GM23338 (cell line): ENCODE measurements around the gene RAD51B. TPM values are rescaled to one million over a fixed set of nuclear protein-coding genes. Genes with fewer than 3 reads are reported as not detected.

ENCODE experiments used
- ATAC-seq: fragments of 200-7000 bp; cut with Tn5 transposase; 3 replicates; pipeline ENCODE4 v1.9.1; 2020
- DNase-seq: peaks from one replicate; pipeline ENCODE4 v3.0.0-alpha.2; 2015; ENCODE audit warnings: low spot score
- H2AFZ ChIP-seq: fragments of 200-600 bp; sonication (generic); 2 replicates; pipeline ENCODE4 v1.8.0; 2016; ENCODE audit warnings: antibody characterized with exemption, mild to moderate bottlenecking, moderate library complexity
- H3F3A ChIP-seq: fragments of 200-600 bp; sonication (generic); replicated peaks from 2 replicates; pipeline ENCODE4 v1.8.0; 2017; ENCODE audit warnings: antibody characterized with exemption, mixed run types, low read depth
- H3K27ac ChIP-seq: fragments of 200-600 bp; sonication (generic); 2 replicates; pipeline ENCODE4 v1.6.1; 2016; ENCODE audit warnings: low read depth
- H3K27me3 ChIP-seq: fragments of 200-600 bp; sonication (generic); 2 replicates; pipeline ENCODE4 v1.8.0; 2016; ENCODE audit warnings: mild to moderate bottlenecking, mixed run types, moderate library complexity; ENCODE audit not compliant: insufficient read depth
- H3K36me3 ChIP-seq: fragments of 200-600 bp; sonication (generic); 2 replicates; pipeline ENCODE4 v1.8.0; 2016; ENCODE audit warnings: mild to moderate bottlenecking; ENCODE audit not compliant: insufficient read depth
- H3K4me1 ChIP-seq: fragments of 200-600 bp; sonication (generic); 2 replicates; pipeline ENCODE4 v1.8.0; 2016; ENCODE audit warnings: mild to moderate bottlenecking, moderate library complexity; ENCODE audit not compliant: insufficient read depth
- H3K4me2 ChIP-seq: fragments of 200-600 bp; sonication (generic); 2 replicates; pipeline ENCODE4 v1.7.1; 2017; ENCODE audit warnings: mixed run types
- H3K4me3 ChIP-seq: fragments of 200-600 bp; sonication (generic); 2 replicates; pipeline ENCODE4 v1.6.1; 2016; ENCODE audit warnings: mixed run types
- H3K79me2 ChIP-seq: fragments of 200-600 bp; sonication (generic); replicated peaks from 2 replicates; pipeline ENCODE4 v1.8.0; 2017; ENCODE audit warnings: mild to moderate bottlenecking; ENCODE audit not compliant: insufficient read depth
- H3K9me2 ChIP-seq: fragments of 200-600 bp; sonication (generic); 2 replicates; pipeline ENCODE4 v1.8.0; 2017; ENCODE audit not compliant: insufficient read depth
- H4K20me1 ChIP-seq: fragments of 200-600 bp; sonication (generic); replicated peaks from 2 replicates; pipeline ENCODE4 v1.8.0; 2017; ENCODE audit warnings: mild to moderate bottlenecking; ENCODE audit not compliant: insufficient read depth
- H3K27ac Mint-ChIP-seq: 2 replicates; pipeline ENCODE4 v1.8.0; 2020; ENCODE audit warnings: inconsistent platforms, mild to moderate bottlenecking, moderate library complexity, mixed read lengths
- H3K27me3 Mint-ChIP-seq: 3 replicates; pipeline ENCODE4 v1.8.0; 2022; ENCODE audit warnings: low read depth, mild to moderate bottlenecking, moderate library complexity, mixed read lengths, inconsistent platforms; ENCODE audit not compliant: insufficient read depth, poor library complexity
- H3K36me3 Mint-ChIP-seq: 3 replicates; pipeline ENCODE4 v1.8.0; 2021; ENCODE audit warnings: low read depth, mild to moderate bottlenecking, inconsistent platforms, moderate library complexity, mixed read lengths
- H3K4me1 Mint-ChIP-seq: 3 replicates; pipeline ENCODE4 v1.8.0; 2020; ENCODE audit warnings: mild to moderate bottlenecking, inconsistent platforms, mixed read lengths
- H3K4me3 Mint-ChIP-seq: 3 replicates; pipeline ENCODE4 v1.8.0; 2021; ENCODE audit warnings: moderate library complexity, mild to moderate bottlenecking, inconsistent platforms, mixed read lengths
- H3K9me3 Mint-ChIP-seq: 3 replicates; pipeline ENCODE4 v1.8.0; 2020; ENCODE audit warnings: moderate library complexity, mild to moderate bottlenecking, inconsistent platforms, mixed read lengths
- CREB1 ChIP-seq: fragments of 250-450 bp; sonication (Bioruptor Pico); IDR thresholded peaks from 2 replicates; pipeline ENCODE4 v1.5.0; 2020; ENCODE audit warnings: low read depth, mild to moderate bottlenecking, moderate library complexity
- EZH2 ChIP-seq: fragments of 200-600 bp; sonication (generic); IDR thresholded peaks from one replicate; pipeline ENCODE4 v1.8.0; 2017; ENCODE audit warnings: antibody characterized with exemption, mild to moderate bottlenecking, low read depth; ENCODE audit not compliant: unreplicated experiment
- EZH2phosphoT487 ChIP-seq: fragments of 200-600 bp; sonication (generic); IDR thresholded peaks from one replicate; pipeline ENCODE4 v1.8.1; 2018; ENCODE audit warnings: antibody characterized with exemption; ENCODE audit not compliant: unreplicated experiment
- JUNB ChIP-seq: IDR thresholded peaks from one replicate; pipeline ENCODE4 v1.6.1; 2016; ENCODE audit warnings: antibody characterized with exemption; ENCODE audit not compliant: unreplicated experiment
- NANOG ChIP-seq: IDR thresholded peaks from 2 replicates; pipeline ENCODE4 v1.6.1; 2016; ENCODE audit warnings: antibody characterized with exemption, borderline replicate concordance
- ZNF114 ChIP-seq: fragments of 250-450 bp; sonication (Bioruptor Pico); IDR thresholded peaks from 2 replicates; pipeline ENCODE4 v1.5.0; 2020; ENCODE audit warnings: mild to moderate bottlenecking, moderate library complexity
- polyA plus RNA-seq: library from polyadenylated mRNA; unstranded; fragments of >200 nt; fragmentation: Nextera tagmentation; extraction: Ambion mirVana; gene quantifications from 2 replicates; pipeline ENCODE4 v1.2.1, GENCODE V29; 2016
- total RNA-seq: library from RNA; depleted of rRNA; stranded (reverse); fragments of >200 nt; shearing (Covaris generic); gene quantifications from 2 replicates; pipeline ENCODE4 v1.2.3, GENCODE V29; 2014
- TF ChIP-seq, protein P1 (sequence below), 2 experiments: fragments of 200-600 bp in 1 of 2; sonication (generic) in 1 of 2; conservative IDR thresholded peaks; 2 replicates each; pipeline versions ENCODE4 v1.5.1 to v1.6.1; 2016 to 2017; ENCODE audit warnings: antibody characterized with exemption in 2 of 2, low read depth in 2 of 2, mild to moderate bottlenecking in 2 of 2, moderate library complexity in 1 of 2
- TF ChIP-seq, protein P2 (sequence below): IDR thresholded peaks from one replicate; pipeline ENCODE4 v1.6.1; 2018; ENCODE audit warnings: antibody characterized with exemption; ENCODE audit not compliant: unreplicated experiment
- TF ChIP-seq, protein P3 (sequence below): IDR thresholded peaks from 2 replicates; pipeline ENCODE4 v1.6.1; 2016; ENCODE audit warnings: antibody characterized with exemption
- TF ChIP-seq, protein P4 (sequence below): fragments of 250-450 bp; sonication (Bioruptor Pico); IDR thresholded peaks from 2 replicates; pipeline ENCODE4 v1.5.0; 2020; ENCODE audit warnings: mild to moderate bottlenecking, moderate library complexity

The RAD51B gene
- total and polyA plus RNA-seq, 2 experiments from 2014 or later: 15.7 to 29.1 TPM

DNA sequence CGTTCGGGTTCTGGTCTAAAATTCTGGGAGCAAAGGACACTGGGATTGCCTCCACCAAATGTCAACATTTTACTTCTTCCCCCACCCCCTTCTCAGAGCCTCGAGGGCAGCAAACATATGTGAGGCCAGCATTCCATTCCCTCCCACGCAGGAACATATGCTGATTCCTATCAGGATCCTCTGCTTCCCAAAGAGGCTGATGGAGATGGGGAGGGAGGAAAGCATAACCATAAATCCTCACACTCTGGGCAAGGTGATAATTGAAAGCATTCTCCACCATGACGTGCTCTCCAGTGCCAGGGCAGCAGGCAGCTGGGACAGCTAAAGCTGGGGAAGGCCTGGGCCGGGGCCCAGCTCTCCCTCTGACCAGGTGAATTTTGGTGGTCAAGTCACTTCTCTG lies 578.2 kb downstream of the RAD51B start (continued):
- TF ChIP-seq, protein P1, sequence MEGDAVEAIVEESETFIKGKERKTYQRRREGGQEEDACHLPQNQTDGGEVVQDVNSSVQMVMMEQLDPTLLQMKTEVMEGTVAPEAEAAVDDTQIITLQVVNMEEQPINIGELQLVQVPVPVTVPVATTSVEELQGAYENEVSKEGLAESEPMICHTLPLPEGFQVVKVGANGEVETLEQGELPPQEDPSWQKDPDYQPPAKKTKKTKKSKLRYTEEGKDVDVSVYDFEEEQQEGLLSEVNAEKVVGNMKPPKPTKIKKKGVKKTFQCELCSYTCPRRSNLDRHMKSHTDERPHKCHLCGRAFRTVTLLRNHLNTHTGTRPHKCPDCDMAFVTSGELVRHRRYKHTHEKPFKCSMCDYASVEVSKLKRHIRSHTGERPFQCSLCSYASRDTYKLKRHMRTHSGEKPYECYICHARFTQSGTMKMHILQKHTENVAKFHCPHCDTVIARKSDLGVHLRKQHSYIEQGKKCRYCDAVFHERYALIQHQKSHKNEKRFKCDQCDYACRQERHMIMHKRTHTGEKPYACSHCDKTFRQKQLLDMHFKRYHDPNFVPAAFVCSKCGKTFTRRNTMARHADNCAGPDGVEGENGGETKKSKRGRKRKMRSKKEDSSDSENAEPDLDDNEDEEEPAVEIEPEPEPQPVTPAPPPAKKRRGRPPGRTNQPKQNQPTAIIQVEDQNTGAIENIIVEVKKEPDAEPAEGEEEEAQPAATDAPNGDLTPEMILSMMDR (conservative IDR thresholded peaks at IDR 0.05; ENCODE audit: low read depth in 2 of 2): no peak
- TF ChIP-seq NANOG (no peak), CREB1 (no peak)

DNA sequence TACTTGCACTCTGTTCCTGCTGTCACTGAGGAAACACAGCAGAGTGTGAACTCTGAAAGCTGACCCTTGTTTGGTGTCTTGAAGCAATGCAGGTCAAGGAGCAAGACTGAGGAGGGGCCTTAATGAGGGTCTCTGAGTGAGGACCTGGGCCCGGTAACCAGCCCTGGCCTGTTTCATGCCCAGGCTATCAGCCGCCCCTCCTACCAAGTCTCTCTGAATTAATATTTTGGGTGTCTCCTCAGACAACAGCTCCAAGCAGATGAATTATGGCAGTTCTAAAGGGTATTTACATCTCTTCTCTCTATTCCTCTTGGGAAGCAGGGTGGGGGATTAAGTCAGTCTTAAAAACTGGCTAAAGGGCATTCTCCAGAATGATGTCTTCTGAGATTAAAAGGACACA lies 578.8 kb downstream of the RAD51B start:
- H3K4me1 ChIP-seq: peaks cover 21% of the 10 kb centered on the region
- Mint-ChIP-seq H3K9me3 (no peaks in the 10 kb centered on the region), H3K27me3 (no peaks in the 10 kb centered on the region), H3K27ac (no peak overlapping the region), H3K4me3 (no peak overlapping the region), H3K36me3 (no peaks in the 10 kb centered on the region), H3K4me1 (peaks cover 38% of the 10 kb centered on the region)
- H3K36me3 ChIP-seq: no peaks in the 10 kb centered on the region
- ATAC-seq: no peak
- 0 out of 2 replicates have a peak, but pooled peaks cover 6% of the 10 kb centered on the region for H3F3A ChIP-seq
- no peak overlapping the region for H3K4me2 ChIP-seq
- H3K79me2 ChIP-seq: no peaks in the 10 kb centered on the region
- H3K27me3 ChIP-seq: no peaks in the 10 kb centered on the region
- no peak overlapping the region for H3K4me3 ChIP-seq
- no peak overlapping the region for H2AFZ ChIP-seq
- no peak for DNase-seq
- TF ChIP-seq, protein P2, sequence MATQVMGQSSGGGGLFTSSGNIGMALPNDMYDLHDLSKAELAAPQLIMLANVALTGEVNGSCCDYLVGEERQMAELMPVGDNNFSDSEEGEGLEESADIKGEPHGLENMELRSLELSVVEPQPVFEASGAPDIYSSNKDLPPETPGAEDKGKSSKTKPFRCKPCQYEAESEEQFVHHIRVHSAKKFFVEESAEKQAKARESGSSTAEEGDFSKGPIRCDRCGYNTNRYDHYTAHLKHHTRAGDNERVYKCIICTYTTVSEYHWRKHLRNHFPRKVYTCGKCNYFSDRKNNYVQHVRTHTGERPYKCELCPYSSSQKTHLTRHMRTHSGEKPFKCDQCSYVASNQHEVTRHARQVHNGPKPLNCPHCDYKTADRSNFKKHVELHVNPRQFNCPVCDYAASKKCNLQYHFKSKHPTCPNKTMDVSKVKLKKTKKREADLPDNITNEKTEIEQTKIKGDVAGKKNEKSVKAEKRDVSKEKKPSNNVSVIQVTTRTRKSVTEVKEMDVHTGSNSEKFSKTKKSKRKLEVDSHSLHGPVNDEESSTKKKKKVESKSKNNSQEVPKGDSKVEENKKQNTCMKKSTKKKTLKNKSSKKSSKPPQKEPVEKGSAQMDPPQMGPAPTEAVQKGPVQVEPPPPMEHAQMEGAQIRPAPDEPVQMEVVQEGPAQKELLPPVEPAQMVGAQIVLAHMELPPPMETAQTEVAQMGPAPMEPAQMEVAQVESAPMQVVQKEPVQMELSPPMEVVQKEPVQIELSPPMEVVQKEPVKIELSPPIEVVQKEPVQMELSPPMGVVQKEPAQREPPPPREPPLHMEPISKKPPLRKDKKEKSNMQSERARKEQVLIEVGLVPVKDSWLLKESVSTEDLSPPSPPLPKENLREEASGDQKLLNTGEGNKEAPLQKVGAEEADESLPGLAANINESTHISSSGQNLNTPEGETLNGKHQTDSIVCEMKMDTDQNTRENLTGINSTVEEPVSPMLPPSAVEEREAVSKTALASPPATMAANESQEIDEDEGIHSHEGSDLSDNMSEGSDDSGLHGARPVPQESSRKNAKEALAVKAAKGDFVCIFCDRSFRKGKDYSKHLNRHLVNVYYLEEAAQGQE: no peak
- TF ChIP-seq EZH2phosphoT487 (no peak), EZH2 (no peak), CREB1 (no peak), NANOG (no peak), ZNF114 (CRISPR knock-in tag) (no peak), JUNB (no peak)
- TF ChIP-seq, protein P3, sequence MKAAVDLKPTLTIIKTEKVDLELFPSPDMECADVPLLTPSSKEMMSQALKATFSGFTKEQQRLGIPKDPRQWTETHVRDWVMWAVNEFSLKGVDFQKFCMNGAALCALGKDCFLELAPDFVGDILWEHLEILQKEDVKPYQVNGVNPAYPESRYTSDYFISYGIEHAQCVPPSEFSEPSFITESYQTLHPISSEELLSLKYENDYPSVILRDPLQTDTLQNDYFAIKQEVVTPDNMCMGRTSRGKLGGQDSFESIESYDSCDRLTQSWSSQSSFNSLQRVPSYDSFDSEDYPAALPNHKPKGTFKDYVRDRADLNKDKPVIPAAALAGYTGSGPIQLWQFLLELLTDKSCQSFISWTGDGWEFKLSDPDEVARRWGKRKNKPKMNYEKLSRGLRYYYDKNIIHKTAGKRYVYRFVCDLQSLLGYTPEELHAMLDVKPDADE: no peak
- TF ChIP-seq, protein P4, sequence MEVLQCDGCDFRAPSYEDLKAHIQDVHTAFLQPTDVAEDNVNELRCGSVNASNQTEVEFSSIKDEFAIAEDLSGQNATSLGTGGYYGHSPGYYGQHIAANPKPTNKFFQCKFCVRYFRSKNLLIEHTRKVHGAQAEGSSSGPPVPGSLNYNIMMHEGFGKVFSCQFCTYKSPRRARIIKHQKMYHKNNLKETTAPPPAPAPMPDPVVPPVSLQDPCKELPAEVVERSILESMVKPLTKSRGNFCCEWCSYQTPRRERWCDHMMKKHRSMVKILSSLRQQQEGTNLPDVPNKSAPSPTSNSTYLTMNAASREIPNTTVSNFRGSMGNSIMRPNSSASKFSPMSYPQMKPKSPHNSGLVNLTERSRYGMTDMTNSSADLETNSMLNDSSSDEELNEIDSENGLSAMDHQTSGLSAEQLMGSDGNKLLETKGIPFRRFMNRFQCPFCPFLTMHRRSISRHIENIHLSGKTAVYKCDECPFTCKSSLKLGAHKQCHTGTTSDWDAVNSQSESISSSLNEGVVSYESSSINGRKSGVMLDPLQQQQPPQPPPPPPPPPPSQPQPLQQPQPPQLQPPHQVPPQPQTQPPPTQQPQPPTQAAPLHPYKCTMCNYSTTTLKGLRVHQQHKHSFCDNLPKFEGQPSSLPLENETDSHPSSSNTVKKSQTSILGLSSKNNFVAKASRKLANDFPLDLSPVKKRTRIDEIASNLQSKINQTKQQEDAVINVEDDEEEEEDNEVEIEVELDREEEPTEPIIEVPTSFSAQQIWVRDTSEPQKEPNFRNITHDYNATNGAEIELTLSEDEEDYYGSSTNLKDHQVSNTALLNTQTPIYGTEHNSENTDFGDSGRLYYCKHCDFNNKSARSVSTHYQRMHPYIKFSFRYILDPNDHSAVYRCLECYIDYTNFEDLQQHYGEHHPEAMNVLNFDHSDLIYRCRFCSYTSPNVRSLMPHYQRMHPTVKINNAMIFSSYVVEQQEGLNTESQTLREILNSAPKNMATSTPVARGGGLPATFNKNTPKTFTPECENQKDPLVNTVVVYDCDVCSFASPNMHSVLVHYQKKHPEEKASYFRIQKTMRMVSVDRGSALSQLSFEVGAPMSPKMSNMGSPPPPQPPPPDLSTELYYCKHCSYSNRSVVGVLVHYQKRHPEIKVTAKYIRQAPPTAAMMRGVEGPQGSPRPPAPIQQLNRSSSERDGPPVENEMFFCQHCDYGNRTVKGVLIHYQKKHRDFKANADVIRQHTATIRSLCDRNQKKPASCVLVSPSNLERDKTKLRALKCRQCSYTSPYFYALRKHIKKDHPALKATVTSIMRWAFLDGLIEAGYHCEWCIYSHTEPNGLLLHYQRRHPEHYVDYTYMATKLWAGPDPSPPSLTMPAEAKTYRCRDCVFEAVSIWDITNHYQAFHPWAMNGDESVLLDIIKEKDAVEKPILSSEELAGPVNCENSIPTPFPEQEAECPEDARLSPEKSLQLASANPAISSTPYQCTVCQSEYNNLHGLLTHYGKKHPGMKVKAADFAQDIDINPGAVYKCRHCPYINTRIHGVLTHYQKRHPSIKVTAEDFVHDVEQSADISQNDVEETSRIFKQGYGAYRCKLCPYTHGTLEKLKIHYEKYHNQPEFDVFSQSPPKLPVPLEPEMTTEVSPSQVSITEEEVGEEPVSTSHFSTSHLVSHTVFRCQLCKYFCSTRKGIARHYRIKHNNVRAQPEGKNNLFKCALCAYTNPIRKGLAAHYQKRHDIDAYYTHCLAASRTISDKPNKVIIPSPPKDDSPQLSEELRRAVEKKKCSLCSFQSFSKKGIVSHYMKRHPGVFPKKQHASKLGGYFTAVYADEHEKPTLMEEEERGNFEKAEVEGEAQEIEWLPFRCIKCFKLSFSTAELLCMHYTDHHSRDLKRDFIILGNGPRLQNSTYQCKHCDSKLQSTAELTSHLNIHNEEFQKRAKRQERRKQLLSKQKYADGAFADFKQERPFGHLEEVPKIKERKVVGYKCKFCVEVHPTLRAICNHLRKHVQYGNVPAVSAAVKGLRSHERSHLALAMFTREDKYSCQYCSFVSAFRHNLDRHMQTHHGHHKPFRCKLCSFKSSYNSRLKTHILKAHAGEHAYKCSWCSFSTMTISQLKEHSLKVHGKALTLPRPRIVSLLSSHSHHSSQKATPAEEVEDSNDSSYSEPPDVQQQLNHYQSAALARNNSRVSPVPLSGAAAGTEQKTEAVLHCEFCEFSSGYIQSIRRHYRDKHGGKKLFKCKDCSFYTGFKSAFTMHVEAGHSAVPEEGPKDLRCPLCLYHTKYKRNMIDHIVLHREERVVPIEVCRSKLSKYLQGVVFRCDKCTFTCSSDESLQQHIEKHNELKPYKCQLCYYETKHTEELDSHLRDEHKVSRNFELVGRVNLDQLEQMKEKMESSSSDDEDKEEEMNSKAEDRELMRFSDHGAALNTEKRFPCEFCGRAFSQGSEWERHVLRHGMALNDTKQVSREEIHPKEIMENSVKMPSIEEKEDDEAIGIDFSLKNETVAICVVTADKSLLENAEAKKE (CRISPR knock-in tag): no peak
- no peaks in the 10 kb centered on the region for H3K9me2 ChIP-seq
- no peak overlapping the region for H3K27ac ChIP-seq
- H4K20me1 ChIP-seq: no peaks in the 10 kb centered on the region
